Medulla oblongata (tissue), 1 donor: ENCODE data around the gene SERGEF.

ENCODE experiments used
- DNase-seq: peaks from one replicate; pipeline ENCODE4 v3.0.0-alpha.2; 2015; ENCODE audit errors: extremely low spot score

The SERGEF gene

GRCh38 chr11:17771841-17772401 is 240.9 kb downstream of the SERGEF start:
- no peak for DNase-seq

GRCh38 chr11:17771415-17771814 is 241.4 kb downstream of the SERGEF start:
- no peak for DNase-seq

- no peak for DNase-seq
Observed at GRCh38 chr11:17770917-17771316, 241.9 kb downstream of the SERGEF start.

- DNase-seq: no peak
Observed at GRCh38 chr11:17770048-17770652, 242.7 kb downstream of the SERGEF start.

GRCh38 chr11:17769218-17769617 is 243.6 kb downstream of the SERGEF start:
- no peak for DNase-seq

GRCh38 chr11:17768547-17768946 is 244.3 kb downstream of the SERGEF start:
- no peak for DNase-seq

- no peak for DNase-seq
Observed at GRCh38 chr11:17767914-17768313, 244.9 kb downstream of the SERGEF start.

- no peak for DNase-seq
Observed at GRCh38 chr11:17767301-17767885, 245.5 kb downstream of the SERGEF start.

GRCh38 chr11:17766590-17766989 is 246.3 kb downstream of the SERGEF start:
- no peak for DNase-seq

- DNase-seq: no peak
Observed at GRCh38 chr11:17766073-17766359, 246.8 kb downstream of the SERGEF start.

- DNase-seq: no peak
Observed at GRCh38 chr11:17765356-17766072, 247.3 kb downstream of the SERGEF start.

GRCh38 chr11:17764446-17765218 is 248.2 kb downstream of the SERGEF start:
- no peak for DNase-seq

- no peak for DNase-seq
Observed at GRCh38 chr11:17763703-17764102, 249.1 kb downstream of the SERGEF start.

GRCh38 chr11:17763244-17763643 is 249.6 kb downstream of the SERGEF start:
- no peak for DNase-seq

- no peak for DNase-seq
Observed at GRCh38 chr11:17762309-17762974, 250.4 kb downstream of the SERGEF start.

- DNase-seq: peak; percentile 29
Observed at GRCh38 chr11:17760102-17761029, 252.5 kb downstream of the SERGEF start.

- DNase-seq: no peak
Observed at GRCh38 chr11:17755891-17756290, 257.0 kb downstream of the SERGEF start.

- no peak for DNase-seq
Observed at GRCh38 chr11:17753641-17754040, 259.2 kb downstream of the SERGEF start.

- no peak for DNase-seq
Observed at GRCh38 chr11:17753153-17753552, 259.7 kb downstream of the SERGEF start.

GRCh38 chr11:17752144-17752543 is 260.7 kb downstream of the SERGEF start:
- DNase-seq: no peak

- DNase-seq: no peak
Observed at GRCh38 chr11:17751558-17751957, 261.3 kb downstream of the SERGEF start.
